Hematopoietic multipotent progenitor cell treated with erythropoietin and hydrocortisone succinate and interleukin-3 and kit ligand, for 15 days (in vitro differentiated cells): ENCODE results near the gene POU6F1.
"Not testable (repeated sequence)": the region's sequence is repeated elsewhere in the genome, so short reads cannot be mapped to it uniquely, and the experiment has no call there.

Experiments used
- DNase-seq: peaks from one replicate; pipeline ENCODE4 v3.0.0-alpha.2; 2015; ENCODE audit warnings: low spot score

POU6F1 gene

GRCh38 chr12:51227962-51228361 lies 10.1 kb upstream of the POU6F1 start:
- no peak for DNase-seq

- DNase-seq: not testable (repeated sequence)
These were observed 9.2 kb upstream of the POU6F1 start for GRCh38 chr12:51227112-51227511.

- DNase-seq: no peak
These were observed 7.9 kb upstream of the POU6F1 start for GRCh38 chr12:51225771-51226170.

- no peak for DNase-seq
These were observed 7.4 kb upstream of the POU6F1 start for GRCh38 chr12:51225234-51225633.

GRCh38 chr12:51224625-51225024 lies 6.8 kb upstream of the POU6F1 start:
- no peak for DNase-seq

- no peak for DNase-seq
These were observed 4.6 kb upstream of the POU6F1 start for GRCh38 chr12:51222461-51222860.

- not testable (repeated sequence) for DNase-seq
These were observed 2.0 kb upstream of the POU6F1 start for GRCh38 chr12:51219857-51220256.

- DNase-seq: no peak
These were observed 1.5 kb upstream of the POU6F1 start for GRCh38 chr12:51219322-51219721.

GRCh38 chr12:51218607-51219161 lies 822 bp upstream of the POU6F1 start:
- DNase-seq: no peak

GRCh38 chr12:51217133-51217967 lies 512 bp downstream of the POU6F1 start:
- no peak for DNase-seq

GRCh38 chr12:51216642-51217041 lies 1.2 kb downstream of the POU6F1 start:
- no peak for DNase-seq

GRCh38 chr12:51214895-51215294 lies 3.0 kb downstream of the POU6F1 start:
- DNase-seq: no peak

GRCh38 chr12:51210690-51211395 lies 7.0 kb downstream of the POU6F1 start:
- no peak for DNase-seq

GRCh38 chr12:51209259-51209658 lies 8.6 kb downstream of the POU6F1 start:
- no peak for DNase-seq

GRCh38 chr12:51208016-51208660 lies 9.7 kb downstream of the POU6F1 start:
- DNase-seq: no peak

GRCh38 chr12:51205350-51205749 lies 12.5 kb downstream of the POU6F1 start:
- DNase-seq: no peak

GRCh38 chr12:51202718-51203117 lies 15.1 kb downstream of the POU6F1 start:
- no peak for DNase-seq

- no peak for DNase-seq
These were observed 17.1 kb downstream of the POU6F1 start for GRCh38 chr12:51200806-51201205.

GRCh38 chr12:51200156-51200555 lies 17.7 kb downstream of the POU6F1 start:
- DNase-seq: no peak

- DNase-seq: no peak
These were observed 18.4 kb downstream of the POU6F1 start for GRCh38 chr12:51199366-51199945.

GRCh38 chr12:51198568-51199365 lies 19.1 kb downstream of the POU6F1 start:
- DNase-seq: no peak
